ENCODE data around the gene HES4. TPM values are rescaled to one million over a fixed set of nuclear protein-coding genes. Genes with fewer than 3 reads are reported as not detected.
"Not testable (repeated sequence)": the region's sequence is repeated elsewhere in the genome, so short reads cannot be mapped to it uniquely, and the experiment has no call there.

HES4 gene
- total RNA-seq, 1 donor from 2014 or later, result 3.9 TPM

DNA sequence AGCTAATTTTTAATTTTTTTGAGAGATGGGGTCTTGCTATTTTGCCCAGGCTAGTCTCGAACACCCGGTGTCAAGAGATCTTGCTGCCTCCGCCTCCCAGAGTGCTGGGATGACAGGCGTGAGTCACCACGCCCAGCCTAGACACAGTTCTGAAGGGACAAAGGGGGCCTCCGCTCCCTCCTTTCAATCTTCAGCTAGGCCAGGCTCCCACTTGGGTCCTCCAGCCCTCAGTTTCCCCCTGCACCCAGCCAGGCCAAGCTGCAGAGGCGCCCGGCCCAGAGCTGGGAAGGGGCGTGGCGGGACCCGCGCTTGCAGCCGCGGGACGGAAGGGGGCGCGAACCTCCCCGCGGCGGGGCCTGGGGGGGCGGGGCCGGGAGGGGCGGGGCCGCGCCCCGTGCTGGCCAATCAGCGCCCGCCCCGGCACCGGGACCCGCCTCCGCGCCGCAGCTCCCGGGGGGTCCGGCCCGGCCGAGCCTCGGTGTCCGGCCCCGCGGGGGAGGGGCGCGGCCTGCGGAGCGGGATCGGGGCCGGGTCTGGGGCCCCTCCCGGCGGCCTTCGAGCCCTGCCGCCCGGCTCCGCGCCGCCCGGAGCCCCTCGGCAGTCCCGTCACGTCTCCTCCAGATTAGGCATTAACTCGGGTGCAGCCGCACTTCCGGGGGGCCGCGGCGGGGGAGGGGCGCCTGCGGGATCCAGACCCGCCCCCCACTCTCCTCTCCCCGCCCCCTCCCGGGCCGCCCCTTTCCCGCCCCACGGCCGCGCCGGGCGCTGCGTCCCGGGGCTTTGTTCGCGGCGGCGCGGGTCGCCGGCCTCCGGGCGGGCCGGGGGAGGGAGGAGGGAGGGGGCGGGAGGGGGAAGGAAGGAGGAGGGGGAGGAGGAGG, 19.5 kb upstream of the HES4 start:
- ATAC-seq (peak; percentile 90), DNase-seq (ENCODE audit: low spot score) (peak; percentile 89)

- DNase-seq (ENCODE audit: low spot score); ATAC-seq: not testable (repeated sequence)
Observed at GRCh38 chr1:1018321-1018685, 18.4 kb upstream of the HES4 start.

DNA sequence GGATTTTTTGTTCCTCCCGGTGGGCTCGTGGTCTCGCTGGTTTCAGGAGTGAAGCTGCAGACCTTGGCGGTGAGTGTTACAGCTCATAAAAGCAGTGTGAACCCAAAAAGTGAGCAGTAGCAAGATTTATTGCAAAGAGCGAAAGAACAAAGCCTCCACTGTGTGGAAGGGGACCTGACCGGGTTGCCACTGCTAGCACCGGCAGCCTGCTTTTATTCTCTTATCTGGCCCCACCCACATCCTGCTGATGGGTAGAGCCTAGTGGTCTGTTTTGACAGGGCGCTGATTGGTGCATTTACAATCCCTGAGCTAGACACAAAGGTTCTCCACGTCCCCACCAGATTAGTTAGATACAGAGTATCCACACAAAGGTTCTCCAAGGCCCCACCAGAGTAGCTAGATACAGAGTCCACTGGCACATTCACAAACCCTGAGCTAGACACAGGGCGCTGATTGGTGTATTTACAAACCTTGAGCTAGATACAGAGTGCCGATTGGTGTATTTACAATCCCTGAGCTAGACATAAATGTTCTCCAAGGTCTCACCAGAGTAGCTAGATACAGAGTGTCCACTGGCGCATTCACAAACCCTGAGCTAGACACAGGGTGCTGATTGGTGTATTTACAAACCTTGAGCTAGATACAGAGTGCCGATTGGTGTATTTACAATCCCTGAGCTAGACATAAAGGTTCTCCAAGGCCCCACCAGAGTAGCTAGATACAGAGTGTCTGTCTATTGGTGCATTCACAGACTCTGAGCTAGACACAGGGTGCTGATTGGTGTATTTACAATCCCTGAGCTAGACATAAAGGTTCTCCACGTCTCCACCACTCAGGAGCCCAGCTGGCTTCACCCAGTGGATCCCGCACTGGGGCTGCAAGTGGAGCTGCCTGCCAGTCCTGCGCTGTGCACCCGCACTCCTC, 17.8 kb upstream of the HES4 start:
- DNase-seq (ENCODE audit: low spot score); ATAC-seq: not testable (repeated sequence)

DNA sequence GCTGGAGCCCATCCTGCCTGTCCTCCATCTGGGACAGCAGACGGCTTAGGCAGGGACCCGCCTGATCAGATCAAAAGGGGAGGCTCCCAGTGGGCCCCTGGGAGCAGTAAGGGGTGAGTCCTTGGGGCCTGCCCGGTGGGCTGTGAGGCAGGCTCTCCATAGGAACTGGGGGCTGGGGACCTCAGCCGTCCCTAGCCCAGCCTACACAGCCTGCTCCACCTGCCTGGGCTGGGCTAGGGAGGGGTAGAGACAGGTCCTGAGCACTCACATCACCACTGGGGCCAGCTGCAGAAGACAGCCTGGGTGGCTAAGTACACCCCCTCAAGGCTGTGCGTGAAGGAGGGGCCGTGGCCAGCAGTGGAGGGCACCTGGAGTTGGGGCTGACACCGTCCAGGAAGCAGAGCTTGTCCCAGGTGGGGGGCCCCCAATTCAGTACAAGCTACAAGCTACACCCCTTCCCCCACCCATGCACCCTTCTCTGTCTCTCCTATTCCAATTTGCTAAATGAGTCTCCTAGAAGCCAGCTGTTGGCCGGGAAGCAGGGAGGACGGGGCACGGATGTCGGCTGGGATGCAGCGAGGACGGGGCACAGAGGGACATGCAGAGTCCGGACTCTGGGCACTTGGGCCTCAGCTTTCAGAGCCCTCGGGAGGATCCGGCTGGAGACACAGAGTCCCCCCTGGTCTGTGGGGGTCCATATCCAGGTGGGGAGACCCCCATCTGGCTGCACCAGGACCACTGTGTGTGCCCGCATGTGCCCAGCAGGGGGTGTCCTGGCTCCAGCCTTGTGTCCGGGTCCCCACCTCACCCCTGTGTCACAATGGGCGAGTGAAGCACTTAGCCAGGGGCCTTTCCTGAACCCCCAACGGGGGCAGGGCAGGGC, 15.1 kb upstream of the HES4 start:
- no peak for DNase-seq (ENCODE audit: low spot score)
- no peak for ATAC-seq

- ATAC-seq (peak; percentile 1), DNase-seq (ENCODE audit: low spot score) (no peak)
Observed at GRCh38 chr1:1013922-1014648, 14.2 kb upstream of the HES4 start.

- ATAC-seq (peak; percentile 96), DNase-seq (ENCODE audit: low spot score) (peak; percentile 93)
Observed at GRCh38 chr1:1013105-1013921, 13.4 kb upstream of the HES4 start, which contains the start of gene ISG15. TSS of gene ISG15 (plus strand) at chr1:1013497. CDS start at chr1:1013574, 77 bp downstream.

DNA sequence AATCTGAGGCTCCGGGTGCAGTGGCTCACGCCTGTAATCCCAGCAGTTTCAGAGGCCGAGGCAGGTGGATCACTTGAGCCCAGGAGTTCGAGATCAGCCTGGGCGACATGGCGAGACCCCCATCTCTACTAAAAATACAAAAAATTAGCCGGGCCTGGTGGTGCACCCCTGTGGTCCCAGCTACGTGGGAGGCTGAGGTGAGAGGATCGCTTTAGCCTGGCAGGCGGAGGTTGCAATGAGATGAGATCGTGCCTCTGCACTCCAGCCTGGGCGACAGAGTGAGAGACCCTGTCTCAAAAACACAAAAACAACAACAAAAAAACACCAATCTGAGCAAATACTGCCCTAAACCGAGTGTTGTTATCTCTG, 12.8 kb upstream of the HES4 start:
- peak; percentile 9 for ATAC-seq
- DNase-seq (ENCODE audit: low spot score), result not testable (repeated sequence)

- ATAC-seq (no peak), DNase-seq (ENCODE audit: low spot score) (no peak)
Observed at GRCh38 chr1:1011396-1011949, 11.6 kb upstream of the HES4 start.

DNA sequence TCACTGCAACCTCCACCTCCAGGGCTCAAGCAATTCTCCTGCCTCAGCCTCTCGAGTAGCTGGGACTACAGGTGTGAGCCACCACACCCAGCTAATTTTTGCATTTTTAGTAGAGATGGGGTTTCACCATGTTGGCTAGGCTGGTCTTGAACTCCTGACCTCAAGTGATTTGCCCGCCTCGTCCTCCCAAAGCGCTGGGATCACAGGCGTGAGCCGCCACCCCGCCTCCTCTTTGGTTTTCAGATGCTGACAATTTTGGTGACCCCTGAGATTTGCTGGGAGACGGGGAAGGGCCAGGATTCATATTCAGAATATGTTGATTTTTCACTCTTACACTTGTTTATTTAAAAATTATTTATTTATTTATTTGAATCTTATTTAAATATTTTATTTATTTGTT, 10.2 kb upstream of the HES4 start:
- ATAC-seq; DNase-seq (ENCODE audit: low spot score): not testable (repeated sequence)

GRCh38 chr1:1006305-1007159, 6.6 kb upstream of the HES4 start:
- ATAC-seq (peak; percentile 83), DNase-seq (ENCODE audit: low spot score) (peak; percentile 93)

- peak; percentile 46 for DNase-seq (ENCODE audit: low spot score)
- peak; percentile 0 for ATAC-seq
Observed at GRCh38 chr1:1005774-1006304, 5.9 kb upstream of the HES4 start.

GRCh38 chr1:1004780-1005697, 5.1 kb upstream of the HES4 start:
- peak; percentile 79 for DNase-seq (ENCODE audit: low spot score)
- ATAC-seq, result peak; percentile 63

GRCh38 chr1:1004420-1004779, 4.5 kb upstream of the HES4 start:
- DNase-seq (ENCODE audit: low spot score) (no peak), ATAC-seq (no peak)

- ATAC-seq (no peak), DNase-seq (ENCODE audit: low spot score) (no peak)
Observed at GRCh38 chr1:1003618-1004419, 3.9 kb upstream of the HES4 start.

GRCh38 chr1:1001057-1001783, 1.3 kb upstream of the HES4 start:
- ATAC-seq (no peak), DNase-seq (ENCODE audit: low spot score) (peak; percentile 46)

Data from left lobe of liver (tissue), 2 donors.